M059J (cell line): ENCODE results near the gene SORBS1. TPM values are rescaled to one million over a fixed set of nuclear protein-coding genes. Genes with fewer than 3 reads are reported as not detected.

Source experiments
- DNase-seq: peaks from one replicate; pipeline ENCODE4 v3.0.0-alpha.2; 2012; ENCODE audit warnings: low read depth
- total RNA-seq: library from RNA; depleted of rRNA; stranded (reverse); fragments of >200 nt; shearing (Covaris generic); gene quantifications from 2 replicates; pipeline ENCODE4 v1.2.3, GENCODE V29; 2014; rRNA removed

SORBS1 gene
- 0.57 and 2.4 TPM in 2 replicates for total RNA-seq

GRCh38 chr10:95561177-95561863, at the start of gene SORBS1:
TSS of gene SORBS1 (minus strand) at chr10:95561371. CDS start at chr10:95441135, 120,236 bp downstream.
- DNase-seq = peak; percentile 95

- DNase-seq = no peak
Measured at GRCh38 chr10:95610727-95611126, 49.6 kb upstream of the SORBS1 start.

GRCh38 chr10:95606922-95607321, 45.8 kb upstream of the SORBS1 start:
- no peak for DNase-seq

GRCh38 chr10:95605163-95605562, 44.0 kb upstream of the SORBS1 start:
- no peak for DNase-seq

- no peak for DNase-seq
Measured at GRCh38 chr10:95604630-95605029, 43.5 kb upstream of the SORBS1 start.

GRCh38 chr10:95602382-95602781, 41.2 kb upstream of the SORBS1 start:
- DNase-seq = no peak

- peak; percentile 79 for DNase-seq
Measured at GRCh38 chr10:95601116-95601719, 40.0 kb upstream of the SORBS1 start.

GRCh38 chr10:95600158-95600557, 39.0 kb upstream of the SORBS1 start:
- DNase-seq = no peak

- DNase-seq = no peak
Measured at GRCh38 chr10:95597788-95598187, 36.6 kb upstream of the SORBS1 start.

- DNase-seq = no peak
Measured at GRCh38 chr10:95588025-95588424, 26.9 kb upstream of the SORBS1 start.

- DNase-seq = no peak
Measured at GRCh38 chr10:95579835-95580535, 18.8 kb upstream of the SORBS1 start.

GRCh38 chr10:95579292-95579691, 18.1 kb upstream of the SORBS1 start:
- no peak for DNase-seq

GRCh38 chr10:95578619-95579018, 17.4 kb upstream of the SORBS1 start:
- no peak for DNase-seq

- DNase-seq = no peak
Measured at GRCh38 chr10:95574649-95575365, 13.6 kb upstream of the SORBS1 start.

GRCh38 chr10:95573964-95574604, 12.9 kb upstream of the SORBS1 start:
- DNase-seq = no peak

GRCh38 chr10:95573527-95573926, 12.4 kb upstream of the SORBS1 start:
- DNase-seq = no peak

GRCh38 chr10:95572131-95572820, 11.1 kb upstream of the SORBS1 start:
- DNase-seq = no peak

GRCh38 chr10:95571390-95571789, 10.2 kb upstream of the SORBS1 start:
- no peak for DNase-seq

- no peak for DNase-seq
Measured at GRCh38 chr10:95569368-95569767, 8.2 kb upstream of the SORBS1 start.

- peak; percentile 36 for DNase-seq
Measured at GRCh38 chr10:95567903-95568630, 6.9 kb upstream of the SORBS1 start.
